Raji (cell line): ENCODE results near the gene MMP14.

Source experiments
- POLR2A ChIP-seq: IDR thresholded peaks from 2 replicates; pipeline ENCODE4 v1.6.1; 2011; ENCODE audit warnings: low read depth, low read length, control low read depth; ENCODE audit not compliant: insufficient read depth

Gene MMP14

GRCh38 chr14:22830443-22831010 lies 5.9 kb upstream of the MMP14 start:
- TF ChIP-seq POLR2A: no peak

GRCh38 chr14:22835505-22835904 lies 880 bp upstream of the MMP14 start:
- no peak for TF ChIP-seq POLR2A

- no peak for TF ChIP-seq POLR2A
Observed at GRCh38 chr14:22837114-22837749, 847 bp downstream of the MMP14 start.

GRCh38 chr14:22837750-22838538 lies 1.6 kb downstream of the MMP14 start:
- no peak for TF ChIP-seq POLR2A

GRCh38 chr14:22838631-22839041 lies 2.3 kb downstream of the MMP14 start:
- no peak for TF ChIP-seq POLR2A

- no peak for TF ChIP-seq POLR2A
Observed at GRCh38 chr14:22839159-22839779, 2.9 kb downstream of the MMP14 start.

GRCh38 chr14:22841311-22841710 lies 4.9 kb downstream of the MMP14 start:
- TF ChIP-seq POLR2A: no peak

- TF ChIP-seq POLR2A: no peak
Observed at GRCh38 chr14:22841769-22842168, 5.4 kb downstream of the MMP14 start.

- TF ChIP-seq POLR2A: no peak
Observed at GRCh38 chr14:22842211-22843122, 6.1 kb downstream of the MMP14 start.

- TF ChIP-seq POLR2A: no peak
Observed at GRCh38 chr14:22843123-22843925, 6.9 kb downstream of the MMP14 start.

- no peak for TF ChIP-seq POLR2A
Observed at GRCh38 chr14:22844221-22845102, 8.1 kb downstream of the MMP14 start.

GRCh38 chr14:22845103-22845394 lies 8.7 kb downstream of the MMP14 start:
- no peak for TF ChIP-seq POLR2A
